IPS-11a (cell line): ENCODE data around the gene SYPL1.

Experiments used
- H3K4me3 ChIP-seq: one replicate; pipeline ENCODE4 v1.5.1; 2013; ENCODE audit warnings: low read depth, low read length, control low read depth

The SYPL1 gene

DNA sequence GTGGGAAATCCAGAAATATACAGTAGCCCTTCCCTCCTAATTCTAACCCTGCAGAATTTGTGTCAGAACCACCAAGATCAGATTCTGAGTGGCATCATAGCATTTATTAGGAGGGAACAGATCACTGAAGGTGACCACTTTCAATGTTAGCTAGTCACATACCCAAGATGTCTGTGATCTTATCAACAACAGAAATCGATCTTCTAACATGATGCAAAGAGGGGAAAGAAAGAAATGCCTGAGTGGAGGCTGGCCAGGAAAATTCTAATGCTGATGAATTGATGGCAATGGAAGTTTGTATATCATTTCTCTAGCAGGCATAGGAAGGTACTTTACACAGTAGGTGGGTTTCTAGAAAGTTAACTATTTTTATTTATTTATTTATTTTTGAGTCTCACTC lies 10.6 kb upstream of the SYPL1 start:
- no peak overlapping the region for H3K4me3 ChIP-seq

DNA sequence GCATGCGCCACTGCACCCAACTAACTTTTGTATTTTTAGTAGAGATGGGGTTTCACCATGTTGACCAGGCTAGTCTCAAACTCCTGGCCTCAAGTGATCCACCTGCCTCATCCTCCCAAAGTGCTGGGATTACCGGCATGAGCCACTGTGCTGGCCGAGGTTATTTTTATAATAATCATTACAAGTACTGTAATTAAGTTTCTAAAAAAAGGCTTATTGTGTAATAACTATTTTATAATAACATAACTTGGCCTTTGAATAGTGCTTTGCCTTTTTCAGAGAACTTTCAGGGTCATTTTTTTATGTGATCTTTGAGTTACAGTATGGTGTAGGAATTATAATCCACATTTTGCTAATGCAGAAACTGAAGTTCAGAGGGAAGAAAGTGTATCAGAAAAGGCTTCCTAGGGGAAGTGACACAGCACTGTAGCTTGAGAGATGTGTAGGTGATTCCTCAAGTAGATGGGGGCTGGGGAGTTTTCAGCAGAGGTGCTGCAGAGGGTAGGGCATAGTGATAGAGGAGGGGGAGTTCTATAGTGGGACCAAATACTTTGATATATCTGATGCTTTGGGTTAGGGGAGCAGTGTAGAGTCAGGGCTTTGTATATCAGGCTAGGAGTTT lies 9.2 kb upstream of the SYPL1 start:
- no peak overlapping the region for H3K4me3 ChIP-seq

DNA sequence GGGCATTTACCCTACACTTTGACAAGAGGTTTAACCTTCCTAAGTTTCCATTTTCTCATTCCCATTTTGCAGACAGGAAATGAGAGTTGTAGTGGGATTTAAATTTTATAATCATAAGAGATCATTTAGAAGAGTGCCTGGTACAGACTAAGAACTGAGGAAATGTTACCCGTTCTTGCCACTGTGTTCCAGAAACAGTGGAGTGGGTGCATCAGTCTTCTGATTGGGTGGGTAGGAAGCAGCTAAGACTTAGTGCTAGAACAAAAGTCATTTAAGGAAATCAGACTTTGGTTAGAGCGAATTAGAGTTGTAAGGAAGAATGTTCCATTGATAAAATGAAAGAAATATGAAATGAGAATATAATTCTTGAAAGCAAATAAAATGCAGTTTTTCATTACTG lies 8.4 kb upstream of the SYPL1 start:
- H3K4me3 ChIP-seq, result no peak overlapping the region

GRCh38 chr7:106119719-106120118 lies 7.6 kb upstream of the SYPL1 start:
- no peak overlapping the region for H3K4me3 ChIP-seq

DNA sequence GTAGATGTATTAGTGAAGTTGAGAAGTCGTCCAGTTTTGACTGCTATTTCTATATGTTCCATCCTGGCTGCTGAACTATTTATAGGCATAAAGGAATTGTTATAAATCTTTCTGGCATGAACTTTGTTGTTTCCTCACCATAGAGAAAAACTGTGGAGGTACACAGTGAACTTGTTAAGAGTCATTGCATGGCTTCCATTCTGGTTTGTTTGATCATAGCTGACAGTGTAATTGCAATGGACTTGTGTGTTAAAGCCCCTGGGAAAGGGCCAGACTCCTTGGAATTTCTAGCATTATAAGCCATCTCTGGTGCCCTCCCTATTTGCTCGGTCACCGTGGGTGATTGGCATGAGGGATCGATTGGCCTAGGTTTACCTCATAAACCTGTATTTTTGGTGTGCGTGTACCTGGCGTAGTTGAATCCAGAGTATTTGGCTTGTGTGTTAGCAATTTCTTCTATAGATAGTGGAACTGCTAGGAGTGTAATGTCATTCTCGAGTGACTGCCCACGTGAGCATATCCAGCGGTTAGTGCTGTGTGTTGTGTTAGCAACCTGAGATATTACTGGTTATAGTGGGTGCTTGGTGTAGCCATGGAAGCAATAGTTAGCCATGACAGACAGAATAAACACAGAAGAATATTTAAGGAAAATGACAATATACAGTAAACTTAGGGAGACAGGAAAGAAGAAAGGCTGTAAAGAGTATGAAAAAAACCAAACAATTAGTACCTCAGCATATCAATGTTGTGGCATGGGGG lies 5.9 kb upstream of the SYPL1 start:
- H3K4me3 ChIP-seq, result no peak overlapping the region

- no peak overlapping the region for H3K4me3 ChIP-seq
Measured at GRCh38 chr7:106116161-106116704, 4.1 kb upstream of the SYPL1 start.

DNA sequence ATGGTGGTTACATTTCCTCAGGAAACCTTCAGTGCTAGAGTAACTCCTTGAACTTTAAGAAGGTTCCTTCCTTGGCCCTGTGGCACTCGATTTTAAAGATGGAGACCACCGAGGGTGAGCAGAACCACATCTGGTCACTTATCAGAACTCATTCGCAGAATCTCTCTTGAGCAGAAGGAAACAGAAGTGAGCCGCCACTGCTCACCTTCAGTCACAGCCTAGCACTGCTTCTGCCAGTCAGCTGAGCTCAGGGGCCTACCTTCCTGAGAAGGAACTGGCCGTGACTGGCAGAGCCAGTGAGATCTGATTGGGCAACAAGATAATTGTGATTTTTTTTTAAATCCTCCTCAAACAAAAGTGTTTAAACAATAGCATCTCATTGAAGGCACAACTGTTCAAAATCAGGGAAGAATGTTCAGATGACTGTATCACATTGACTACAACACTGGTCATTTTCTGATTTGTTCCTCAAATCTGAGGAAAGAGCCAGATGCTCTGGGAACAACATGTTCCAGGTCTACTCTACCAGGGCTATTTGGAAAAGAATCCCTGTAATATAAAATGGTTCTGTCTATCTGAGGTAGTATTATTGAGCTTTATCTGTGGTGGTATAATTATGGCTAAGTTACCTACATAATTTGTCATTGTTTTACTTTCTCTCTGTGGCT lies 2.7 kb upstream of the SYPL1 start:
- H3K4me3 ChIP-seq, result no peak overlapping the region

GRCh38 chr7:106112972-106113421 lies 885 bp upstream of the SYPL1 start:
- no peak overlapping the region for H3K4me3 ChIP-seq

GRCh38 chr7:106111655-106112117 lies 426 bp downstream of the SYPL1 start:
- peak overlapping the region; percentile 69 for H3K4me3 ChIP-seq

DNA sequence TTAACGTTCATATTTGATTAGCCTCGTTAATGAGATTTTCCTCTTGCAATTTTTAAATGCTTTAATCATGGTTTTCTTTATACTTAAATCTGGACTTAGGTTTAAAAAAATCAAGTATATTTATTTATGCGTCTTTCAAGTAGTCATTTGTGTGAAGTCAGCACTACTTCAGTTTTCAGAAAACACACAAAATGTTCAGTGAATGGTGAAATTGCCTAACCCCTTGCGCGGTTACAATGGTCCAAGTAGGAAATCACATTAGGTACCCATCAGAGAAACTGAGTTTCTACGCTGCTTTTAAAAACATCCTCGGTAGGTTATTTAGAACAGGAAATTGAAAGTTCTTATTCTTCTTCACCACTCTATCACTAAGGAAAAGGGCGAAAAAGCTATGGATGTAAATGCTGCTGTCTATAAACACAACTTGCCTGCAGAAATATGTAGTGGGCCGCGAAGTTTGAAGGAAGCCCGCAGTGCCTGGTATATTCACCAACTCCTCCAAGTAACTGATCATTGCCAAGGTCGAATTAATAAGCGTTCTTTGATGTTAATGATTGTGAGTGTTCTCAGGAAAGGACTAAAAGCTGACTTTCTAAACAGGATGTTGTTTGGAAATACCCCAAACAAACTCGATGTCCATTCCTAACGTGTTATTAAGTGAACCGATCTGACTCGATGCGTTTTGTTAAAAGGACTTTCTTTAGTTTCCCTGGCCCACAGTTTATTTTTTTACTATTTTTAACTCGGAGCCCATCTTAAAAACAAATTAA lies 1.0 kb downstream of the SYPL1 start:
- H3K4me3 ChIP-seq, result peak overlapping the region; percentile 69

DNA sequence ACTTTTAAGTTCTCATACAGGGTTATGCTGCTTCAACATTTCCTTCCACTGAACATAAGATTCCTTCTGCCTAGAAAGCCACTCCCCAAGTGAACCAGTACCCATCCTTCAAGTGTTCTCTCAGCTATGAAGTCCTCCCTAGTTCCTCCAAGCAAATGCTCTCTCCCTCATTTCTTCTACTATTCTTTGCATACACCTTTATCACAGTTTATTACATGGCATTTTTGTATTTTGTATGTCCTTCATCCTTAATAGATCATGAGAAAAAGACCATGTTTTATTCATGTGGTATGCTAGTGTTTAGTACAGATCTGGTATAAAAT lies 1.9 kb downstream of the SYPL1 start:
- H3K4me3 ChIP-seq, result no peak overlapping the region

DNA sequence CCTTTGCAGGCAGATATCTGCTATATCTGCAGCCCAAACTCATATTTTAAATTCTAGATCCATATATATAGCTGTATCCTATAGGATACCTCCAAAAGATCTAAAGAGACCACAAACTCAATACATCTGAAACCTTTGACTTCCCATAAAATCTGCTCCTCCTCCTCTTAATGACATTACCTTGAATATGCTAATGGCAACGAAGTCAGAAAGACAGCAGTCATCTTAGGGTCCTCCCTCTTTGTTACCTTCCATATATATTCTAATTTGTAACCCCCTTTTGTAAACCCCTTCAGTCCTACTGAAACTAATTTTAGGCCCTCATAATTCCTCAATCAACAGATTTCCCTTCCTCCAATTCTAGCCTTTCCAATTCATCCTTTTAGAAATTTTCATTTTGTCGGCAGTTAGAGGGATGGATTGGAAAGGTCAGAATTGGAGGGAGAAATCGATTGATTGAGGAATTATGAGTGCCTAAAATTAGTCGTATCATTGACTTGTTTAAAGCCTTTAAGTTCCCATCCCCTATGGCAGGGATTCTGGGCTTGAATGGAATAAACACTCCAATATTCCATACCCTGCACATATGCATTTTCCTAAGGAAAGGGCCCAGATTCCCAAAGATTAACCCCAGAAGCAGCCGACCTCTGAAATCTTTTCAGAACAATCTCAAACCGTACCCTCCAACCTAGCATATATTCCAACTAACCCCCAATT lies 2.4 kb downstream of the SYPL1 start:
- H3K4me3 ChIP-seq, result no peak overlapping the region

DNA sequence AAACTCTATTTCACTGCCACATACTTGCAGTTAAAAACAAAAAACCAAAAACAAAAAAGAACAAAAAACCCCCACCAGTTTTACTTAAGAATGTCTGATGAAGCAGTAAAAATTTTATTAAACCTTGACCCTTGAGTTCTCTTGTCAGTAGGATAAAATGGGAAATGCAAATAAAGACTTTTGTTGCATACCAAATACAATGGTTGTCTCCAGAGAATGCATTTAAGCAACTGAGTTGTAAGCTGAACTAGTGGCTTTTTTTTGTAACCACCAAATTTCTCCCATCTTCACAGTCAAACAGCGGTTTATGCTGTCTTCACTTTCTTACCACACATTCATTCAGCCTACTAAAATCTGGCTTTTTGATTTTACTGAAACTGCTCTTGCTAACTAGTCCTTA lies 3.1 kb downstream of the SYPL1 start:
- no peak overlapping the region for H3K4me3 ChIP-seq

- no peak overlapping the region for H3K4me3 ChIP-seq
Measured at GRCh38 chr7:106104721-106105260, 7.3 kb downstream of the SYPL1 start.

DNA sequence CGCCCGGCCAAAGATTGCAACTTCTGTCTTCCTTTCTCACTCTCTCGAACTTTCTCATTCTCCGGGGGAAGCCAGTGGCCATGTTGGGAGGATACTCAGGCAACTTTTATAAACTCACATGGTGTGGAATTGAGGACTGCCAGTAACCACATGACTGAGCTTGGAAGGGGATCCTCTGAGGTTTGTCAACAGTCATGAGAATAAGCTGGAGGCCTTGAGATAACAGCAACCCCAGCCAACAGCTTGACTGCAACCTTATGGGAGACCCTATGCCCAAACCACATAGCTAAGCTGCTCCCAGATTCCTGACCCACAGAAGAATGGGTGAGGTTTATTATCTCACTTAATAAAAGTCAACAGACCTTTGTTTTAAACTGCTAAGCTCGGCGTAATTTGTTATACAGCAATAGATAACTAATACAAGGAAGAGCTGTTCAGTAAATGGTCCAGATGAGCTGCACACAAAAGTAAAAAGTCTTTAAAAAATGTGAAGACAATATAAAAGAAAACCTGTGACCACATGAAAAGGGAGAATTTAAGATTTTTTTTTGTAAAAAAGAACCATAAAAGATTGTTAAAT lies 9.6 kb downstream of the SYPL1 start:
- H3K4me3 ChIP-seq, result no peak overlapping the region

GRCh38 chr7:106101726-106102125 lies 10.4 kb downstream of the SYPL1 start:
- H3K4me3 ChIP-seq, result no peak overlapping the region

- H3K4me3 ChIP-seq, result no peak overlapping the region
Measured at GRCh38 chr7:106100863-106101629, 11.1 kb downstream of the SYPL1 start.

GRCh38 chr7:106099539-106099938 lies 12.6 kb downstream of the SYPL1 start:
- no peak overlapping the region for H3K4me3 ChIP-seq

- H3K4me3 ChIP-seq, result no peak overlapping the region
Measured at GRCh38 chr7:106098889-106099288, 13.2 kb downstream of the SYPL1 start.
